Measurements from ENCODE around the gene SPACA7.
A peak's percentile ranks its signal among the peaks of the same experiment; 100 is the strongest.

Gene SPACA7

DNA sequence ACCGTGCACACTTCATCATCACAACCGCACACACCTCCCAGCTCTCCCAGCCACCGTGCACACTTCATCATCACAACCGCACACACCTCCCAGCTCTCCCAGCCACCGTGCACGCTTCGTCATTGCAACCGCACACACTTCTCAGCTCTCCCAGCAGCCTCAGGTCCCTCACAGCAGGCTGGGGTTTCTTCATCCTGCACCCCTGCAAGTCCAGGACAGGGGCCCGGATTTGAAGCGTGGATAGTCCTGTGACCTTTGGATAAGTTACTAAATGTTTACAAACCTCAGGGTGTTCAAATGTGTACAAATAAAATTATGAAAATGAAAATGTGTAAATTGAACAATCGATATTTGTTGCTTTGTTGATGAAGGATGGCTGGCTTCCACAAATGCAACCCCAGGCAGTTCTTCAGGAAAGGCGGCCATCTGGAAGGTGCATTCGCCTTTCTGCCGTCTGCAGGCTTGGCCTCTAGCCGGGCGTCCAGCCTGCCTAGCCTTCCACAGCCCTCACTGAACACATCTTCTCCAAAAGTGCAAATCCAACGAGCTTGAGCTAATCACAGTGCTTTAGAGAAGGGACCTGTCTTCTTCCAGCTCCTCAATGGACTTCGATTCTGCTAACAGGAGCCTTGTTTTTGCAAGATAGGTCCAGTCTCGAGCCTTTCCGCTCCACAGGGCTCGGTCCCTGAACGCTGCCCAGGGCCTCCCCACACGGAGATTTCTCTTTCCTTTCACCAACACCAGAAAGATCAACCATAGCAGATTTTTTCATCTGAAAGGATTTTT, 74.2 kb downstream of the SPACA7 start:
- Mint-ChIP-seq H3K36me3 (ENCODE audit: low read depth) (no peaks in the 10 kb centered on the region), H3K27ac (peak overlapping the region in 2 of 3 experiments; percentile 1 to 2), H3K4me1 (peaks cover 9% of the 10 kb centered on the region), H3K9me3 (no peaks in the 10 kb centered on the region), H3K27me3 (ENCODE audit: low read depth) (peaks cover 38% of the 10 kb centered on the region), H3K4me3 (no peak overlapping the region)
- TF ChIP-seq, protein P1, sequence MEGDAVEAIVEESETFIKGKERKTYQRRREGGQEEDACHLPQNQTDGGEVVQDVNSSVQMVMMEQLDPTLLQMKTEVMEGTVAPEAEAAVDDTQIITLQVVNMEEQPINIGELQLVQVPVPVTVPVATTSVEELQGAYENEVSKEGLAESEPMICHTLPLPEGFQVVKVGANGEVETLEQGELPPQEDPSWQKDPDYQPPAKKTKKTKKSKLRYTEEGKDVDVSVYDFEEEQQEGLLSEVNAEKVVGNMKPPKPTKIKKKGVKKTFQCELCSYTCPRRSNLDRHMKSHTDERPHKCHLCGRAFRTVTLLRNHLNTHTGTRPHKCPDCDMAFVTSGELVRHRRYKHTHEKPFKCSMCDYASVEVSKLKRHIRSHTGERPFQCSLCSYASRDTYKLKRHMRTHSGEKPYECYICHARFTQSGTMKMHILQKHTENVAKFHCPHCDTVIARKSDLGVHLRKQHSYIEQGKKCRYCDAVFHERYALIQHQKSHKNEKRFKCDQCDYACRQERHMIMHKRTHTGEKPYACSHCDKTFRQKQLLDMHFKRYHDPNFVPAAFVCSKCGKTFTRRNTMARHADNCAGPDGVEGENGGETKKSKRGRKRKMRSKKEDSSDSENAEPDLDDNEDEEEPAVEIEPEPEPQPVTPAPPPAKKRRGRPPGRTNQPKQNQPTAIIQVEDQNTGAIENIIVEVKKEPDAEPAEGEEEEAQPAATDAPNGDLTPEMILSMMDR (IDR thresholded peaks at IDR 0.05; ENCODE audit: unreplicated experiment in 3 of 3) = no peak

GRCh38 chr13:112450904-112451240, 74.7 kb downstream of the SPACA7 start:
- H3K27ac Mint-ChIP-seq = peak overlapping the region in 2 of 3 experiments; percentile 1 to 2
- TF ChIP-seq, protein P1 (IDR thresholded peaks at IDR 0.05; ENCODE audit: unreplicated experiment in 3 of 3) = no peak
- H3K36me3 Mint-ChIP-seq (ENCODE audit: low read depth) = no peaks in the 10 kb centered on the region
- peaks cover 35% of the 10 kb centered on the region for H3K27me3 Mint-ChIP-seq (ENCODE audit: low read depth)
- peaks cover 9% of the 10 kb centered on the region for H3K4me1 Mint-ChIP-seq
- H3K4me3 Mint-ChIP-seq = no peak overlapping the region
- no peaks in the 10 kb centered on the region for H3K9me3 Mint-ChIP-seq

DNA sequence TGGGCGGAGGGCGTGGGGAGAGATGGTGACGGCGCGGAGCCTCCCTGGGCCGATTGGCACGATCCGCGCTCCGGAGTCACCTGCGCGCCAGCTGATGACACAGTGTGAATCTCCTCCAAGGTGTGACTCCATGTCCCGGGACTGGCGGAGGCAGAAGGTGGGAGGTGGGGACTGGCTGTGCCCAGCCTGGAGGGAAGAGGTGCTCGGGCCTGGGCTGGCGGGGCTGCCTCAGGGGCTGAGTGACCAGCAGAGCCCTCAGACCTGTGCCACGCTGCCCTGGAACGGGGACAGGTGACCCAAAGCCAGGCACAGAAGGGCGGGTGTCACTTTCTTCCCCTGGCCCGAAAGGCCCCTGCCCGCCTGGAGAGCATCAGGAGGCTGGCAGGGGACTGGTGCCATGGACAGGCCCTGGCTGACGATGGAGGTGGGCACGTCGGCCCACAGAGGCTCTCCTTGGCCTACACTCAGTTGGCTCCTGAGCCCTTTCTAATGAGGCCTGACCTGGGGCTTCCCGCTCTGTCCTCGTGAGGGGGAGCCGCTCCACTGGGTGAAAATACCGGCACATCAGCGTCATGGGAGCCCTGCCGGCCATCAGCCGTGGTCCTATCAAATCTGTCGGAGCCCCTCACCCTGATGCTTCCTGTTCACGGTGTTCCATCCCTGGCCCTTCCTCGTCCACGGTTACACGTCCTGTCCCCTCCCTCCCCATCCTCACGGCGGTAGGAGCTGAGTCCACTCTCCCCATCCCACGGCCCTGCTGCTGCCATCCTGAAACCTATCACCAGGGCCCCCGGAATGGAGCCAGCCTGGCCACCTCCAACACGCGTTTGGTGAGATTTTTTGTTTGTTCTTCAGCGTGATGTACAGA, 75.6 kb downstream of the SPACA7 start:
- no peak overlapping the region for H3K27ac Mint-ChIP-seq
- peaks cover 32% of the 10 kb centered on the region for H3K27me3 Mint-ChIP-seq (ENCODE audit: low read depth)
- peaks cover 4% of the 10 kb centered on the region for H3K9me3 Mint-ChIP-seq
- TF ChIP-seq, protein P1 (IDR thresholded peaks at IDR 0.05; ENCODE audit: unreplicated experiment in 3 of 3) = no peak
- no peaks in the 10 kb centered on the region for H3K36me3 Mint-ChIP-seq (ENCODE audit: low read depth)
- H3K4me1 Mint-ChIP-seq = peaks cover 9% of the 10 kb centered on the region
- no peak overlapping the region for H3K4me3 Mint-ChIP-seq

DNA sequence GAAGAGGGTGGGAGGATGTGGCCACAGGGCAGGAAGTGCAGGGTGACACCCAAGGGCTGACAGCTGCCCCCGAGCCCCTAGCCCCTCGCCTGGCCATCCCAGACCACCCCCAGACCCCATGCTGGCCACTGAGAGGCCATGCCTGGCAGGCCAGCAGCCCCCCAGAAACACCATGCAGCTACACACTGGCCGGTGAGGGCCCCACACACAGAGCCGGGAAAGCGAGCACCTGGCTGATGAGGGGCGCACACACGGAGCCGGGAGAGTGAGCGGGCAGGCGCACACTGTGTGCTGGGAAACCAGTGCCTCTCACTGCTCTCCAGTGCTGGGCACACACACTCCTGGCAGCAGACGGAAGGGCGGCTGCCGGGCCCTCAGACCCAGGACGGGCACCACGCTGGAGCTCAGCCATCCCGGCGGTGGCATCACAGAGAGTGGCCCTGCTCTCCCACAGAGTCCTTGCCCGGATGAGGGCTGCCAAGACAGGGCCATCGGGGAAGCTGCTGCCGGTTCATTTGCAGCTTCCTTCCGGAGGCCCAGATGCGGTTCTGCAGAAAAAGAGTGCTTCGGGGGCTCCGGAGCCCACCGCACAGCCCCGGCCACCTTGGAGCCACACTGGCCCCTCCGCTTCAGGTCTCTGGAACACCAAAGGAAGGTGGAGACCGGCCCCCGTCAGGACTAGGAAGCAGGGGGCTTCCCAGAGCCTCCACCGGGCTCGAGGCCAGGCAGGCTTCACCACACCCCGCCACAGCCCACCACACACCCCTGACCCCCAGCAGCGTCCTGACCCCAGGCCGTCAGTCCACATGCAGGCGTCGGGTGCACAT, 76.4 kb downstream of the SPACA7 start:
- Mint-ChIP-seq H3K27me3 (ENCODE audit: low read depth) (peaks cover 32% of the 10 kb centered on the region), H3K27ac (no peak overlapping the region), H3K4me1 (peaks cover 9% of the 10 kb centered on the region), H3K36me3 (ENCODE audit: low read depth) (no peaks in the 10 kb centered on the region), H3K9me3 (peaks cover 4% of the 10 kb centered on the region), H3K4me3 (no peak overlapping the region)
- TF ChIP-seq, protein P1 (IDR thresholded peaks at IDR 0.05; ENCODE audit: unreplicated experiment in 3 of 3) = no peak

- TF ChIP-seq, protein P1 (IDR thresholded peaks at IDR 0.05; ENCODE audit: unreplicated experiment in 3 of 3) = no peak
- Mint-ChIP-seq H3K27me3 (ENCODE audit: low read depth) (peaks cover 32% of the 10 kb centered on the region), H3K4me1 (peaks cover 9% of the 10 kb centered on the region), H3K4me3 (no peak overlapping the region), H3K36me3 (ENCODE audit: low read depth) (no peaks in the 10 kb centered on the region), H3K9me3 (peaks cover 8% of the 10 kb centered on the region), H3K27ac (no peak overlapping the region)
These were observed 77.2 kb downstream of the SPACA7 start for GRCh38 chr13:112453207-112453829.

Data from nephron (organoid).